Activated T-cell treated with anti-CD3 and anti-CD28 coated beads, Interleukin-2, amount 50 U/mL, for 4 hours (primary cell): ENCODE measurements around the gene FOXC1. TPM values are rescaled to one million over a fixed set of nuclear protein-coding genes. Genes with fewer than 3 reads are reported as not detected.

Experiments used
- ATAC-seq, 2 donors: fragments of 200-7000 bp; cut with Tn5 transposase; one replicate each; pipeline ENCODE4 v1.10.0; 2021
- DNase-seq: peaks from one replicate; pipeline ENCODE4 v3.0.0-alpha.2; 2020
- H3K27me3 Mint-ChIP-seq: one replicate; pipeline ENCODE4 v1.8.0; 2021; ENCODE audit warnings: low read depth, mixed read lengths
- H3K36me3 Mint-ChIP-seq: one replicate; pipeline ENCODE4 v1.8.0; 2022; ENCODE audit warnings: mixed read lengths; ENCODE audit not compliant: insufficient read depth
- H3K4me1 Mint-ChIP-seq: one replicate; pipeline ENCODE4 v1.8.0; 2021; ENCODE audit warnings: low read depth, mixed read lengths
- H3K4me3 Mint-ChIP-seq: one replicate; pipeline ENCODE4 v1.8.0; 2021; ENCODE audit warnings: mild to moderate bottlenecking, moderate library complexity, mixed read lengths
- H3K9me3 Mint-ChIP-seq: one replicate; pipeline ENCODE4 v1.8.0; 2021; ENCODE audit warnings: mixed read lengths
- total RNA-seq, 3 donors: library from RNA; stranded (reverse); gene quantifications; one replicate each; pipeline ENCODE4 v1.2.1, GENCODE V29; 2021

Gene FOXC1
- under 1 TPM; 0.05 to 0.08 (median 0.05) TPM for total RNA-seq

- H3K4me1 Mint-ChIP-seq: peaks cover 55% of the 10 kb centered on the region
- no peak for DNase-seq
- H3K27me3 Mint-ChIP-seq: peaks cover 62% of the 10 kb centered on the region
- peak within 1 kb of the TSS; percentile 62 for H3K4me3 Mint-ChIP-seq
- peak; percentile 13 to 20 for ATAC-seq
- no peaks in the 10 kb centered on the region for H3K36me3 Mint-ChIP-seq
- no peaks in the 10 kb centered on the region for H3K9me3 Mint-ChIP-seq
Measured at GRCh38 chr6:1609648-1610496, at the start of gene FOXC1. Gene FOXC1 (plus strand): TSS chr6:1609915. CDS start chr6:1610446, 531 bp downstream.

GRCh38 chr6:1560281-1561058 lies 49.2 kb upstream of the FOXC1 start:
- Mint-ChIP-seq H3K27me3 (peaks cover 17% of the 10 kb centered on the region), H3K36me3 (no peaks in the 10 kb centered on the region)

GRCh38 chr6:1561355-1561754 lies 48.4 kb upstream of the FOXC1 start:
- H3K9me3 Mint-ChIP-seq: no peaks in the 10 kb centered on the region
- no peaks in the 10 kb centered on the region for H3K36me3 Mint-ChIP-seq
- H3K4me3 Mint-ChIP-seq: no peak overlapping the region
- DNase-seq: no peak
- no peak for ATAC-seq
- peaks cover 13% of the 10 kb centered on the region for H3K27me3 Mint-ChIP-seq
- no peaks in the 10 kb centered on the region for H3K4me1 Mint-ChIP-seq

More at GRCh38 chr6:1560281-1561058, 49.2 kb upstream of the FOXC1 start:
- DNase-seq: no peak
- Mint-ChIP-seq H3K9me3 (no peaks in the 10 kb centered on the region), H3K4me1 (no peaks in the 10 kb centered on the region), H3K4me3 (no peak overlapping the region)
- no peak for ATAC-seq

GRCh38 chr6:1562171-1562955 lies 47.4 kb upstream of the FOXC1 start:
- H3K4me1 Mint-ChIP-seq: no peaks in the 10 kb centered on the region
- peaks cover 5% of the 10 kb centered on the region for H3K27me3 Mint-ChIP-seq
- no peaks in the 10 kb centered on the region for H3K36me3 Mint-ChIP-seq
- no peaks in the 10 kb centered on the region for H3K9me3 Mint-ChIP-seq
- no peak for ATAC-seq
- H3K4me3 Mint-ChIP-seq: no peak overlapping the region
- DNase-seq: no peak

- DNase-seq (no peak), ATAC-seq (no peak)
- no peak overlapping the region for H3K4me3 Mint-ChIP-seq
- H3K27me3 Mint-ChIP-seq: peaks cover 9% of the 10 kb centered on the region
- H3K36me3 Mint-ChIP-seq: peaks cover 2% of the 10 kb centered on the region
- no peaks in the 10 kb centered on the region for H3K4me1 Mint-ChIP-seq
- peaks cover 21% of the 10 kb centered on the region for H3K9me3 Mint-ChIP-seq
Measured at GRCh38 chr6:1569377-1569776, 40.3 kb upstream of the FOXC1 start.

GRCh38 chr6:1570848-1571247 lies 38.9 kb upstream of the FOXC1 start:
- DNase-seq: no peak
- H3K4me1 Mint-ChIP-seq: no peaks in the 10 kb centered on the region
- no peak for ATAC-seq
- peaks cover 9% of the 10 kb centered on the region for H3K27me3 Mint-ChIP-seq
- peaks cover 21% of the 10 kb centered on the region for H3K9me3 Mint-ChIP-seq
- H3K36me3 Mint-ChIP-seq: peaks cover 2% of the 10 kb centered on the region
- no peak overlapping the region for H3K4me3 Mint-ChIP-seq

GRCh38 chr6:1572892-1573291 lies 36.8 kb upstream of the FOXC1 start:
- Mint-ChIP-seq H3K4me3 (no peak overlapping the region), H3K9me3 (peaks cover 21% of the 10 kb centered on the region), H3K36me3 (peaks cover 2% of the 10 kb centered on the region), H3K27me3 (peaks cover 14% of the 10 kb centered on the region), H3K4me1 (no peaks in the 10 kb centered on the region)
- DNase-seq (no peak), ATAC-seq (no peak)

GRCh38 chr6:1574083-1574761 lies 35.5 kb upstream of the FOXC1 start:
- ATAC-seq (no peak), DNase-seq (no peak)
- Mint-ChIP-seq H3K27me3 (peaks cover 14% of the 10 kb centered on the region), H3K36me3 (peaks cover 2% of the 10 kb centered on the region), H3K4me1 (no peaks in the 10 kb centered on the region), H3K4me3 (no peak overlapping the region), H3K9me3 (peaks cover 21% of the 10 kb centered on the region)

- no peaks in the 10 kb centered on the region for H3K4me1 Mint-ChIP-seq
- peaks cover 2% of the 10 kb centered on the region for H3K36me3 Mint-ChIP-seq
- peaks cover 21% of the 10 kb centered on the region for H3K9me3 Mint-ChIP-seq
- no peak for ATAC-seq
- no peak overlapping the region for H3K4me3 Mint-ChIP-seq
- H3K27me3 Mint-ChIP-seq: peaks cover 14% of the 10 kb centered on the region
- DNase-seq: no peak
Measured at GRCh38 chr6:1574890-1575209, 34.9 kb upstream of the FOXC1 start.

GRCh38 chr6:1575210-1576041 lies 34.3 kb upstream of the FOXC1 start:
- ATAC-seq (no peak), DNase-seq (no peak)
- no peaks in the 10 kb centered on the region for H3K4me1 Mint-ChIP-seq
- H3K4me3 Mint-ChIP-seq: no peak overlapping the region
- peaks cover 17% of the 10 kb centered on the region for H3K9me3 Mint-ChIP-seq
- peaks cover 2% of the 10 kb centered on the region for H3K36me3 Mint-ChIP-seq
- H3K27me3 Mint-ChIP-seq: peaks cover 14% of the 10 kb centered on the region

- Mint-ChIP-seq H3K27me3 (peaks cover 11% of the 10 kb centered on the region), H3K36me3 (no peaks in the 10 kb centered on the region), H3K4me3 (no peak overlapping the region), H3K9me3 (peaks cover 10% of the 10 kb centered on the region), H3K4me1 (no peaks in the 10 kb centered on the region)
- no peak for ATAC-seq
- DNase-seq: no peak
Measured at GRCh38 chr6:1576166-1576565, 33.5 kb upstream of the FOXC1 start.

GRCh38 chr6:1576711-1577110 lies 33.0 kb upstream of the FOXC1 start:
- peaks cover 4% of the 10 kb centered on the region for H3K9me3 Mint-ChIP-seq
- H3K4me3 Mint-ChIP-seq: no peak overlapping the region
- ATAC-seq: no peak

GRCh38 chr6:1577146-1577680 lies 32.5 kb upstream of the FOXC1 start:
- no peak for DNase-seq
- H3K9me3 Mint-ChIP-seq: no peaks in the 10 kb centered on the region
- H3K4me1 Mint-ChIP-seq: no peaks in the 10 kb centered on the region
- H3K36me3 Mint-ChIP-seq: no peaks in the 10 kb centered on the region
- H3K27me3 Mint-ChIP-seq: peaks cover 10% of the 10 kb centered on the region
- no peak overlapping the region for H3K4me3 Mint-ChIP-seq
- ATAC-seq: no peak

More at GRCh38 chr6:1576711-1577110, 33.0 kb upstream of the FOXC1 start:
- peaks cover 9% of the 10 kb centered on the region for H3K27me3 Mint-ChIP-seq
- H3K36me3 Mint-ChIP-seq: no peaks in the 10 kb centered on the region
- no peak for DNase-seq
- no peaks in the 10 kb centered on the region for H3K4me1 Mint-ChIP-seq
